Activated T-cell treated with anti-CD3 and anti-CD28 coated beads for 24 hours (primary cell): ENCODE data around the gene UIMC1.
A peak's percentile ranks its signal among the peaks of the same experiment; 100 is the strongest.
"Not testable (repeated sequence)": the region's sequence is repeated elsewhere in the genome, so short reads cannot be mapped to it uniquely, and the experiment has no call there.

Source experiments
- DNase-seq: peaks from one replicate; pipeline ENCODE4 v3.0.0-alpha.2; 2020; ENCODE audit warnings: low read depth

Gene UIMC1

GRCh38 chr5:177005619-177006264 is 837 bp downstream of the UIMC1 start:
- DNase-seq, result peak; percentile 58

- DNase-seq, result no peak
These were observed 1.6 kb downstream of the UIMC1 start for GRCh38 chr5:177004961-177005360.

- DNase-seq, result no peak
These were observed 2.9 kb downstream of the UIMC1 start for GRCh38 chr5:177003649-177004048.

- DNase-seq, result not testable (repeated sequence)
These were observed 7.1 kb downstream of the UIMC1 start for GRCh38 chr5:176999526-176999925.

GRCh38 chr5:176998828-176999227 is 7.8 kb downstream of the UIMC1 start:
- DNase-seq, result no peak

GRCh38 chr5:176996780-176997179 is 9.8 kb downstream of the UIMC1 start:
- DNase-seq, result no peak

- no peak for DNase-seq
These were observed 10.4 kb downstream of the UIMC1 start for GRCh38 chr5:176995896-176996767.

- DNase-seq, result no peak
These were observed 11.5 kb downstream of the UIMC1 start for GRCh38 chr5:176995122-176995490.

- DNase-seq, result no peak
These were observed 12.0 kb downstream of the UIMC1 start for GRCh38 chr5:176994460-176995121.

- DNase-seq, result not testable (repeated sequence)
These were observed 13.5 kb downstream of the UIMC1 start for GRCh38 chr5:176993081-176993480.

- DNase-seq, result no peak
These were observed 19.0 kb downstream of the UIMC1 start for GRCh38 chr5:176987583-176987982.

- no peak for DNase-seq
These were observed 20.3 kb downstream of the UIMC1 start for GRCh38 chr5:176986280-176986679.

GRCh38 chr5:176985516-176985915 is 21.1 kb downstream of the UIMC1 start:
- no peak for DNase-seq

- not testable (repeated sequence) for DNase-seq
These were observed 22.4 kb downstream of the UIMC1 start for GRCh38 chr5:176984176-176984575.

GRCh38 chr5:176983593-176983992 is 23.0 kb downstream of the UIMC1 start:
- not testable (repeated sequence) for DNase-seq

GRCh38 chr5:176983112-176983511 is 23.5 kb downstream of the UIMC1 start:
- not testable (repeated sequence) for DNase-seq

- DNase-seq, result no peak
These were observed 25.8 kb downstream of the UIMC1 start for GRCh38 chr5:176980818-176981217.

GRCh38 chr5:176979669-176980068 is 26.9 kb downstream of the UIMC1 start:
- no peak for DNase-seq

GRCh38 chr5:176965633-176966032 is 40.9 kb downstream of the UIMC1 start:
- no peak for DNase-seq

- no peak for DNase-seq
These were observed 47.5 kb downstream of the UIMC1 start for GRCh38 chr5:176959051-176959450.

- no peak for DNase-seq
These were observed 49.8 kb downstream of the UIMC1 start for GRCh38 chr5:176956756-176957155.

GRCh38 chr5:176955895-176956294 is 50.7 kb downstream of the UIMC1 start:
- DNase-seq, result no peak

GRCh38 chr5:176954050-176954449 is 52.5 kb downstream of the UIMC1 start:
- DNase-seq, result no peak
